GM11168 (cell line): Measurements from ENCODE around the gene TMEM125.

Experiments
- in situ Hi-C: fragments of 300-500 bp; cut with MboI; formaldehyde crosslinking; loops from one replicate; pipeline ENCODE4 v1.12.0; 2022; ENCODE audit warnings: low sequenced_read_pairs; ENCODE audit not compliant: unreplicated experiment

TMEM125 gene

DNA sequence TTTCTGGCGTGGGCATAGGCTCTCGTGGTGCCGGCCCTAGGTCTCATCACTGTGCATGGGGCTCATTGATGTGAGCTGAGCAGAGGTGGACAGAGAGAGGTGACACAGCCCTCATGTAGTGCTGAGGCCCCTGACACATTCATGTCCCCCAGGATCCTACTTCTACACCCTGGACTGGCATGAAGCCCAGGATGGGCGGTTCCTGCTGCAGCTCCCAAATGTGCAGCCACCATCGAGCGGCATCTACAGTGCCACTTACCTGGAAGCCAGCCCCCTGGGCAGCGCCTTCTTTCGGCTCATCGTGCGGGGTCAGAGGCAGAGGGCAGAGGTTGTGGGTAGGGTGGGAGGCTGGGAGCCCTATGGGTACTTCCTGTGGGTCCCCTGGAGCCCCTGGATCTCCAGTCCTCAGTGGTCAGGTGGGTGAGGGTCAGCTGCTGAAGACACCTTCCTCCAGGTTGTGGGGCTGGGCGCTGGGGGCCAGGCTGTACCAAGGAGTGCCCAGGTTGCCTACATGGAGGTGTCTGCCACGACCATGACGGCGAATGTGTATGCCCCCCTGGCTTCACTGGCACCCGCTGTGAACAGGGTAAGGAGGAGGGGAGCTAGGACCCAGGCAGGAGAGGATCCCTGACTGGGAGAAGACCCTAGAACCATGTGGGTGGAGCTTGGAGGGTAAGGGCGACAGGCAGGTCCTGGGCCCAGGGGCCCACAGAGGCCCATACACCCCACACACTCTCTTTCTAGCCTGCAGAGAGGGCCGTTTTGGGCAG, 37.1 kb downstream of the TMEM125 start:
- in situ Hi-C loops = no loop called here

DNA sequence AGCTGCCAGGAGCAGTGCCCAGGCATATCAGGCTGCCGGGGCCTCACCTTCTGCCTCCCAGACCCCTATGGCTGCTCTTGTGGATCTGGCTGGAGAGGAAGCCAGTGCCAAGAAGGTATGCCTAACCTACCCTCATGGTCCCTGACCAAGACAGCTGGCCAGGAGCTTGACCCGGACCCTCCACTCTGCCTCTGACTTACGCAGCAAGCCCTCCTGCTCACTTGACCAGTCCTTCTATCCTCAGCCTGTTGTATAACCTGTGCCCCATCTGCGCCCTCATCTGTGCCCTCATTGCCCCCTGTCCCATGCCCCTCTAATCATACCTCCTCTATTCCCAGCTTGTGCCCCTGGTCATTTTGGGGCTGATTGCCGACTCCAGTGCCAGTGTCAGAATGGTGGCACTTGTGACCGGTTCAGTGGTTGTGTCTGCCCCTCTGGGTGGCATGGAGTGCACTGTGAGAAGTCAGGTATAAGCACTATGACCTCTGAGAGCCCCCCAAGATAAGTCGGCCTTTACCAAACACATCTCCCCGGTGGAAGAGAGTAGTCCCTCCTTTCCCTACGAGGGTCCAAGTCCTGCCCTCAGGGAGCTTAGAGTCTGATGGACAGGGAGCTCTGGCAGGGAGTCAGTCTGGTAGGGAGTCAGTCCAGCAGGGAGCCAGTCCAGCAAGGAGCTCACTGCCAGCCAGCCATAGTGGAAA, 37.8 kb downstream of the TMEM125 start:
- in situ Hi-C loops = no loop called here

DNA sequence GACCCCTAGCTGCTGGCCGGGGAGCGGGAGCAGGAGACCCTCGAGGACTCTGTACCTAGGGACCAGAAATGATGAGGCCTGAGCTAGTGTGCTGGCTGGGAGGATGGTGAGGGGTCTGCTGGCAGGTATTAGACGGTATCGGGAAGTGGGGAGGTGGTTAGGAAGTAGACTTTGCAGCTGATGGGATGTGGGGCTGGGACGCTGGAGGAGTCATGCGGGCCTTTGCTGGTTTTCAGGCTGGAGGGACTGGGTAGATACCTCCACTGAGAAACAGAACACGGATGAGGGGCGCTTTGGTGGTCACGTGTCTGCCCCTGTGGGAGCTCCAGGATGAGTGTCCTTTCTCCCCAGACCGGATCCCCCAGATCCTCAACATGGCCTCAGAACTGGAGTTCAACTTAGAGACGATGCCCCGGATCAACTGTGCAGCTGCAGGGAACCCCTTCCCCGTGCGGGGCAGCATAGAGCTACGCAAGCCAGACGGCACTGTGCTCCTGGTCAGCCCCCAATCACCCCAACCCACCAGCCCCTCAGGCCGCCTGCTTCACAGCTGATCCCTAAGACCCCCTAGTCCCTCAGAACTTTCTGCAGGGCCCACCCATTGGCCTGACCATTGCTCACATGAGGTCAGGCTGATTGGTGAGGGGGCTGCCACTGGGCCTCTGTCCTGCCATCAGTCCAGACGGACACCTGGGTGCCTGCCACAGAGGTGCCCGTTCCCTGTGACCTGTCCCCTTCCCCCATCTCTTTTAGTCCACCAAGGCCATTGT, 39.0 kb downstream of the TMEM125 start:
- in situ Hi-C loops = no loop called here

DNA sequence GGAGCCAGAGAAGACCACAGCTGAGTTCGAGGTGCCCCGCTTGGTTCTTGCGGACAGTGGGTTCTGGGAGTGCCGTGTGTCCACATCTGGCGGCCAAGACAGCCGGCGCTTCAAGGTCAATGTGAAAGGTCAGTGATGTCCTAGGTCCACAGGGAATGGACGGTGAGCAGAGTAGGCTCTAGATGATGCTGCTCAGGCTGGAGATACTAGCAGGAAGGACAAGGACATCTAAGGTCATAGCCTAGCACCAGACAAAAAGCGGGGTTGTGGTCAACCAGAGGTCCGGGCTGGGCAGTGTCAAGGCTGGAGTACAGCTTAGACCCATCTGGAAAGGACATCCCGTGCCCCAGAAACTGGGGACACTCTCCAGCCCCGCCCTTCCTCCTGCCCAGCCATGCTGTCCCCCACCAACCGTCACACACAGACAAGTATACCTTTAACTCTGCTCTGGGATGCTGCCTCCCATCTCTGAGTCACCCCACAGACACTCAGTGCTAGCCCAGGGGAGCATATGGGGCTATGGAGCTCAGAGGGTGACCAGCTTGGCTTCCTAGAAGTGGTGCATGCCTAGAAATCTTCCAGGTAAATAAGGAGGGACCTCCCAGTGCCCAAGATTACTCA, 39.7 kb downstream of the TMEM125 start:
- in situ Hi-C loops = no loop called here

DNA sequence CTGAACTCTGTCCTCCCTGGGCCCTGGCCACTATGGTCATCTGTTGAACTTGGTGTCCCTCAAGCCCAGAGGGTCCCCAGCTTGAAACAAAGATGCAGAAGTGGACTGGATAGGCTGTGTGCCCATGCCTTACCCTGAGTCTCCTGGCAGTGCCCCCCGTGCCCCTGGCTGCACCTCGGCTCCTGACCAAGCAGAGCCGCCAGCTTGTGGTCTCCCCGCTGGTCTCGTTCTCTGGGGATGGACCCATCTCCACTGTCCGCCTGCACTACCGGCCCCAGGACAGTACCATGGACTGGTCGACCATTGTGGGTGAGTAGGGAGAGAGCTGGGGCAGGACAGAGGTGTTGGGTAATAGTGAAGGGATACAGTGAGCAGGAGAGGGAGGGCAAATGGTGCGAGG, 41.7 kb downstream of the TMEM125 start:
- in situ Hi-C loops = no loop called here

DNA sequence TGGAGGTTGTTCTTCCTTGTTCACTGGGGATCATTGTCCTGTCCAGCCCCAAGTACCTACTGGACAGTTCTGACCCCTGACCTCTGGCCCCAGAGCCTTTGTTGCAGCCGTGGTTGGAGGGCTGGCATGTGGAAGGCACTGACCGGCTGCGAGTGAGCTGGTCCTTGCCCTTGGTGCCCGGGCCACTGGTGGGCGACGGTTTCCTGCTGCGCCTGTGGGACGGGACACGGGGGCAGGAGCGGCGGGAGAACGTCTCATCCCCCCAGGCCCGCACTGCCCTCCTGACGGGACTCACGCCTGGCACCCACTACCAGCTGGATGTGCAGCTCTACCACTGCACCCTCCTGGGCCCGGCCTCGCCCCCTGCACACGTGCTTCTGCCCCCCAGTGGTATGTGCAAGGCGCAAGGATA, 42.4 kb downstream of the TMEM125 start:
- in situ Hi-C loops = no loop called here

DNA sequence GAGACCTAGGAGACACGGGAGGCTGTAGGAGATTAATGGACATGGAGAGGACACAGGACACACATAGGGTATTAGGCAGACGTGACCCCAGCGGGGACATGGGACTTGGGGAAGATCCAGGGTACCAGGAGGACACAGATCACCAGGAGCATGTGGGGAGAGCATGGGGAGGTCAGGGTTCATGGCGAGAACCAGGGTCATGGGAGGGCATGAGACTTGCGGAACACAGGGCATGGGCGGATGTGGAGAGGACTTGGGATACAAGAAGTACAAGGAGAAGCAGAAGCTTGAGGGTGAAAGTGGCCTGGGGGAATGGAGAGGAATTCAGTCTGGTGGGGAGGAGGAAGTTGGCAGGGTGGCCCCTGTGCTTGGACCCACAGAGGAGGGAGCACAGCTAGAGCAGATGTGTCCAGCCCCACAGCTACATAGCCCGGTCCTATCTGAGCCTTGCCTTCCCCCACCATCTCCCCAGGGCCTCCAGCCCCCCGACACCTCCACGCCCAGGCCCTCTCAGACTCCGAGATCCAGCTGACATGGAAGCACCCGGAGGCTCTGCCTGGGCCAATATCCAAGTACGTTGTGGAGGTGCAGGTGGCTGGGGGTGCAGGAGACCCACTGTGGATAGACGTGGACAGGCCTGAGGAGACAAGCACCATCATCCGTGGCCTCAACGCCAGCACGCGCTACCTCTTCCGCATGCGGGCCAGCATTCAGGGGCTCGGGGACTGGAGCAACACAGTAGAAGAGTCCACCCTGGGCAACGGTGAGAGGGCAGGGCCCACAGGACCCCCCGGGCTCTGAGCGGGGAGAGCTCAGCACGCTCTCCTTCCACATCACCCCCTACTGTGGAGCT, 43.1 kb downstream of the TMEM125 start:
- in situ Hi-C loops = no loop called here

DNA sequence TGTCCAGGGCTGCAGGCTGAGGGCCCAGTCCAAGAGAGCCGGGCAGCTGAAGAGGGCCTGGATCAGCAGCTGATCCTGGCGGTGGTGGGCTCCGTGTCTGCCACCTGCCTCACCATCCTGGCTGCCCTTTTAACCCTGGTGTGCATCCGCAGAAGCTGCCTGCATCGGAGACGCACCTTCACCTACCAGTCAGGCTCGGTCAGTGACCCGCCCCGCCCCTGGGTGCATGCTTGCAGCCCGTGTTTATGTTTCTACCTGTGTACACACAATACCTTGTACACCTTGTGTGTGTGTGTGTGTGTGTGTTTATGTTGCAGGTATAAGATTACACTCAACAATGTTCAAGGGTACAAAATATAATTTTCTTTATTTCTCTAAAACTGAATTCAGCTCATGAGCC, 44.0 kb downstream of the TMEM125 start:
- in situ Hi-C loops = no loop called here

DNA sequence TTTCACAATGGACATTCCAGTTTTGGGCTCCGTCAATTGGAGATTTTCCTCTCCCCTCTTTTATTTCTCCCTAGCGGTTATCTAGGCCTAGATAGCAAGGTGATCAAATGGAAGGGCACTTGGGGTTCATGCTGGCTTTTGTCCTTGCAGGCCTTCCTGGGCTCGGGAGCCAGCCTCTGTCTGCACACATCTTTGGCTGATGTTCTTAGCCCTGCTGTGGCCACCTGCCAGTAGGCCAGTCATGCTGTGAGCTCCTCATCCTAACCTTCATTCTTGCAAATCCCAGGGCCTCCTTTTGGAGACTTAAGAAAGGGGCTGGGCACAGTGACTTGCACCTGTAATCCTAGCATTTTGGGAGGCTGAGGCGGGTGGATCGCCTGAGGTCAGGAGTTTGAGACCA, 44.5 kb downstream of the TMEM125 start:
- in situ Hi-C loops = no loop called here

DNA sequence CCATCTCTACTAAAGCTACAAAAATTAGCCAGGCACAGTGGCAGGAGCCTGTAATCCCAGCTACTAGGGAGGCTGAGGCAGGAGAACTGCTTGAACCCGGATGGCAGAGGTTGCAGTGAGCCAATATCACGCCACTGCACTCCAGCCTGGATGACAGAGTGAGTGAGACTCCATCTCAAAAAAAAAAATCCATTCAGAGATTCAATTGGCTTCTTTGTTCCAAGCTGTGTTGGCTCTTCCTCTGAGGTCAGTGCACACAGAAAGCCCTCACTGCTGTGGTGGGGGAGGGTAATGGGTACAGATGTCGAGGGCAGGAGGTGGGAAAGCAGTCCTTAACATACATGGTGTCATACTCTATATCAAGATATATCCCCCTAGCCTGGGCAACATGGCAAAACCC, 45.7 kb downstream of the TMEM125 start:
- in situ Hi-C loops = no loop called here

DNA sequence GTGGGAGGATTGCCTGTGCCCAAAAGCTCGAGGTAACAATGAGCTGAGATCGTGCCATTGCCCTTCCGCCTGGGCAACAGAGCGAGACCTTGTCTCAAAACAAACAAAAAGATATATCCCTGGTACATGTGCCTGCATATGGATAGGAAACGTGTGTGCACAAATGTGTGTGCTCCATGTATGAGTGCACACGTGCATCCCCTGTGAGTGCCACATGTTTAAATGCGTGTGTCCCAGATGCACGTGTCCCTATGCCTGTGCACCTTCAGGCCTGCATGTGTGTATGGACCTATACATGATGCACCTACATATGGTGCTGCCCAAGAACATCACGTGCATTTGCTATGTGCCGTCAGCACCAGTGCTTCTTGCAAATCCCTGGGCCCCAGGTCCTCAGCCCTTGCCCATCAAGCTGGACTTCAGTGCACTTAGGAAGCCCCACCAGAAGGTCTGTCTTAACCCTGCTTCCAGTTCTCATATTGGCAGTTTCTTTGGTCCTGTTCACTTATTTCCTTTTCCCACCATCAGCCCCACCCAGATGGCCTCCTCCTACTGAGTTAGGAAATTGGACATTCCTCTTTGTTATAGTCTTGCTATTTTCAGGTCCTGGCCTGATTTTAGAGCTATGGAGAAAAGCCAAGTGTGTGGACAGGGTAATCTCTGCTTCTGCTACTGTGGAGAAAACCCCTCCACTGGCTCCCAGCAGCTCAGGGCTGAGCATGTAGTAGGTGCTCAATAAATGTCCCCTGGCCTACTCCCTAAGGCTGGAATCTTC, 46.4 kb downstream of the TMEM125 start:
- in situ Hi-C loops = no loop called here

DNA sequence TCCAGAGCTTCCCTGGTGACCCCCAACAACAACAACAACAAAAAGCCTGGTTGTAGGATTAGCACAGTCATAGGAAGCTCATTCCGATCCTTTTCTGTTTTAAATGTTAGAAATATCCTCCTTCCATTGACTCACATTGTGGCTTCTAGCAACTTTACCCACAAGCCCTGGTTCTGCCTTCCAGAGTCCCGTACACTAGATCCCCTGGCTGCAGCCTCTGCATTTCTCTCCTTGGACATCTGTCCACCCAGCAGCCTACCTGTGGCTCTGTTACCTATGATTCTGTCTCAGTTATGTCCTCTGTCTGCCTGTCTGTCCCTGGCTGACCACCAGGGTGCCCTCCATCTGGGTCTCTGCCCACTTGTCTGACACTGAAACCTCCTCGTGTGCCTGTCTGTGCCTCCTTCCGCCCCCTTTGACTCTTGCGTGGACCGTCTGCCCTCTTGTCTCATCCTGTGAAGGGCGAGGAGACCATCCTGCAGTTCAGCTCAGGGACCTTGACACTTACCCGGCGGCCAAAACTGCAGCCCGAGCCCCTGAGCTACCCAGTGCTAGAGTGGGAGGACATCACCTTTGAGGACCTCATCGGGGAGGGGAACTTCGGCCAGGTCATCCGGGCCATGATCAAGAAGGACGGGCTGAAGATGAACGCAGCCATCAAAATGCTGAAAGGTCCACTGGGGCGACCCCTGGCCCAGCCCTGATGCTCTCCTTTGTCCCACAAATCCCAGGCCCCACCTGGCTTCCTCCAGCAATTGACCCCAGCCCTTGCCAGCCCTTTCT, 47.1 kb downstream of the TMEM125 start:
- in situ Hi-C loops = no loop called here

DNA sequence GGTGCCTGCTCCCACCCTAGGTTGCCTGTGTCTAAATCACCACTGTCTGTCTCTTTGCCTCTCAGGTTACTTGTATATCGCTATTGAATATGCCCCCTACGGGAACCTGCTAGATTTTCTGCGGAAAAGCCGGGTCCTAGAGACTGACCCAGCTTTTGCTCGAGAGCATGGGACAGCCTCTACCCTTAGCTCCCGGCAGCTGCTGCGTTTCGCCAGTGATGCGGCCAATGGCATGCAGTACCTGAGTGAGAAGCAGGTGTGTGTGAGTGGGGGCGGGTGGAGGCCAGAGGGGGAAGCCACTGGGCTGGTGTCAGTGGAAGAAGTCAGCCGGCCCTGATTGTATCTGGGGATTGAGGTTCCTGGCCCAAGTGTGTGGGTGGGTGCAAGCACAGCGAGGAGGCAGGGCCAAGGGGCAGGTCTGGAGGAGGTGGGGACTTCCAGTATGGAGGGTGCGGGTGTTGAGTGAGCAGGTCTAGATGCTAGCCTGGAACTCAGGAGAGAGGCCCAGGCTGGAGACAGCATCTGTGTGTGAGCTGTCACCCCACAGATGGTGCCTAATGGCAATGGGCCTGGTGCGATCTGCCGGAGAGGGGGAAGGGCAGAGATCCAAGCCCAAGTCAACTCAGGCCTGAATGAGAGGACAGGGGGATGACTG, 48.2 kb downstream of the TMEM125 start:
- in situ Hi-C loops = no loop called here

DNA sequence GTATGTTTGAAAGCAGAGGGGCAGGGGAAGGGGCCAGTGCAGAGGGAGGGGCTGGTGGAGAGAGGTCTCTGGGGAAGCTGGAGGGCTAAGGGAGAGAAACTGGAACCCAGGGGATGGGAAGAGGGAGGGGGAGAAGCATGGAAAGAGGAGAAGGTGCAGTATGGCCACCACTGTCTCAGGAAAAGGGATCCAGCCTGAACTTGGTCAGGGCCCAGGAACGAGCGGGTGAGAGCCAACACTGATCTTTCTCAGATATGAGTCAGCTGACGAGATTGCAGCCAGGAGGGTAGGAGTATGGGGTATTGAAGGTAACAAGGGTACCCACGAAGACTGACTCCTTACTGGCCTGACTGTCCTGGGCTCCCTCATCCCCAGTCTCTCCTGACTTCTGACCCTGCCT, 49.0 kb downstream of the TMEM125 start:
- in situ Hi-C loops = no loop called here

DNA sequence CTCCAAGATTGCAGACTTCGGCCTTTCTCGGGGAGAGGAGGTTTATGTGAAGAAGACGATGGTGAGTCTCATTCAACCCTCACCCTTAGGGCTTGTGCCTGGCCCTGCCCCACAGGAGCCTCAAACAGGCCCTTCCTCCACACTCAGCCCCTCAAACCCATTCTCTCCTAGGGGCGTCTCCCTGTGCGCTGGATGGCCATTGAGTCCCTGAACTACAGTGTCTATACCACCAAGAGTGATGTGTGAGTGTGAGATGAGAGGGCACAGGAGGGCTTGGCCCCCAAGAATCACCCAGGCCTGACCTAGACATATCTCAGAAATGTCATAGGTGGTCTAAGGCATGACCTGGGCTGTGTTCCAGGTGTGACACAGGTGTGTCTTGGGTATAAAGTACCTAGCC, 49.5 kb downstream of the TMEM125 start:
- in situ Hi-C loops = no loop called here

DNA sequence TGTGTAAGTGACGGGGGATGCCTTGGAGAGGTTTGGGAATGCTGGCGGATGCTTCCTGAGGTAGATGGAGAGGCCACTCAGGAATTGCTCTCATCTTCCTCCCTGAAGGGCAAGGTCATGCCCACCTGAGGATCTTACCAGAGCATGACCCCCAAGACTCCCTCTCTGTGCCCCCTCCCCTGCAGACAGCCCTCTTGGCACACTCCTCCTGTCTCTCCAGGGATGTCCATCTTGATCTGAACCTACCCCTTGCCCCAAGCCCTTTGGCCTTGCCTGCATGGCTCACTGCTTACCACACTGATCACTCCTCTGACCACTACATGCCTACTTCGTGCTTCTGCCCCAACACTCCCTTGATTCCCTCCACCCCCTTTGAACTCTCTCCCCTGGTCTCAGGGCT, 50.0 kb downstream of the TMEM125 start:
- in situ Hi-C loops = no loop called here

DNA sequence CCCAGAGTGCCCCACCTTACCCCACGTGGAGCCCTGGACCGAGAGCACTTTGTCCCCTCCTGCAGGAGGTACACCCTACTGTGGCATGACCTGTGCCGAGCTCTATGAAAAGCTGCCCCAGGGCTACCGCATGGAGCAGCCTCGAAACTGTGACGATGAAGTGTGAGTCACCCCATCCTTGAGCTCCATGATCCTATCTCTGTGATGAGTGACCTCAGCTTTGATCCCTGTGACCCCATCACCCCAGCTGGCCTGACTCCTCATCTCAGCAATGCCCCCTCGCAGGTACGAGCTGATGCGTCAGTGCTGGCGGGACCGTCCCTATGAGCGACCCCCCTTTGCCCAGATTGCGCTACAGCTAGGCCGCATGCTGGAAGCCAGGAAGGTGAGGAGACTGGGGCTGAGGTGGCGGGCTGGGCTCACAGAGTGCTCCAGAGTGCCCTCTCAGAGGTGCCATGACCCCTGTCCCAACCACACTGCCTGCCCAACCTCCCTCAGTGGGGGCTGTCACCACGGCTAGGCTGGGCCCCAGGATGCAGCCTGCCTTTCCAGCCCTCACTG, 51.6 kb downstream of the TMEM125 start:
- in situ Hi-C loops = no loop called here

DNA sequence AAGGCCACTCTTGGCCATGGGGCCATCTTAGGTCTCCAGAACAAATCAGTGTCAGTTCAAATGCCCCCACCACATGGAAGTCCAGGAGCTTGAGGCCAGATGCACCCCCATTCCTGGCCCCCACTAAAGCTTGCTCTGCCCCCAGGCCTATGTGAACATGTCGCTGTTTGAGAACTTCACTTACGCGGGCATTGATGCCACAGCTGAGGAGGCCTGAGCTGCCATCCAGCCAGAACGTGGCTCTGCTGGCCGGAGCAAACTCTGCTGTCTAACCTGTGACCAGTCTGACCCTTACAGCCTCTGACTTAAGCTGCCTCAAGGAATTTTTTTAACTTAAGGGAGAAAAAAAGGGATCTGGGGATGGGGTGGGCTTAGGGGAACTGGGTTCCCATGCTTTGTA, 52.7 kb downstream of the TMEM125 start:
- in situ Hi-C loops = no loop called here
